HL-60 (cell line): ENCODE results near the gene E2F4.

Source experiments
- DNase-seq, 2 experiments: peaks; one replicate each; pipeline ENCODE4 v3.0.0-alpha.2; 2010 to 2020; ENCODE audit warnings: low read depth in 1 of 2, low spot score in 1 of 2
- H3K27ac ChIP-seq: fragments of 250-450 bp; sonication (Bioruptor Pico); replicated peaks from 2 replicates; pipeline ENCODE4 v1.5.1; 2020; ENCODE audit warnings: mild to moderate bottlenecking, moderate library complexity
- H3K27me3 ChIP-seq: fragments of 250-450 bp; sonication (Bioruptor Pico); 2 replicates; pipeline ENCODE4 v1.5.1; 2021; ENCODE audit warnings: mild to moderate bottlenecking, moderate library complexity; ENCODE audit not compliant: insufficient read depth, poor library complexity, severe bottlenecking
- H3K4me3 ChIP-seq: replicated peaks from 2 replicates; pipeline ENCODE4 v1.5.1; 2011; ENCODE audit warnings: mild to moderate bottlenecking, control low read depth, low read length; ENCODE audit not compliant: insufficient read depth
- CTCF ChIP-seq: IDR thresholded peaks from one replicate; pipeline ENCODE4 v1.5.1; 2011; ENCODE audit warnings: low read length, control low read depth, inconsistent platforms; ENCODE audit not compliant: insufficient read depth
- GABPA ChIP-seq: IDR thresholded peaks from 2 replicates; pipeline ENCODE4 v1.6.1; 2012; ENCODE audit warnings: low read depth
- POLR2AphosphoS5 ChIP-seq: IDR thresholded peaks from 2 replicates; pipeline ENCODE4 v1.6.1; 2012; ENCODE audit warnings: low read depth
- REST ChIP-seq: IDR thresholded peaks from 2 replicates; pipeline ENCODE4 v1.6.1; 2012; ENCODE audit warnings: low read depth; ENCODE audit not compliant: insufficient replicate concordance
- SPI1 ChIP-seq: IDR thresholded peaks from 2 replicates; pipeline ENCODE4 v1.6.1; 2012; ENCODE audit warnings: low read depth, mild to moderate bottlenecking, borderline replicate concordance

Gene E2F4

GRCh38 chr16:67179421-67180080, 12.4 kb upstream of the E2F4 start:
- no peak for DNase-seq
- no peak overlapping the region for H3K4me3 ChIP-seq
- no peak overlapping the region for H3K27ac ChIP-seq
- TF ChIP-seq REST (no peak), CTCF (no peak), SPI1 (no peak), GABPA (no peak), POLR2AphosphoS5 (no peak)
- H3K27me3 ChIP-seq = peaks cover 7% of the 10 kb centered on the region

- no peak for DNase-seq
- H3K4me3 ChIP-seq = no peak overlapping the region
- no peak overlapping the region for H3K27ac ChIP-seq
- peaks cover 10% of the 10 kb centered on the region for H3K27me3 ChIP-seq
- no peak for TF ChIP-seq POLR2AphosphoS5
- no peak for TF ChIP-seq GABPA
- TF ChIP-seq REST = no peak
- TF ChIP-seq SPI1 = no peak
These were observed 11.8 kb upstream of the E2F4 start for GRCh38 chr16:67180166-67180565.

- no peak overlapping the region for H3K27ac ChIP-seq
- H3K4me3 ChIP-seq = no peak overlapping the region
- DNase-seq = no peak
- peaks cover 10% of the 10 kb centered on the region for H3K27me3 ChIP-seq
- no peak for TF ChIP-seq CTCF
- TF ChIP-seq SPI1 = no peak
- TF ChIP-seq REST = no peak
- no peak for TF ChIP-seq POLR2AphosphoS5
- no peak for TF ChIP-seq GABPA
These were observed 10.6 kb upstream of the E2F4 start for GRCh38 chr16:67181346-67181745.
